H7 (cell line): ENCODE measurements around the gene DPYD. TPM values are rescaled to one million over a fixed set of nuclear protein-coding genes. Genes with fewer than 3 reads are reported as not detected.

Experiments used
- DNase-seq: peaks from one replicate; pipeline ENCODE4 v3.0.0; 2012
- H3K27me3 ChIP-seq: 2 replicates; pipeline ENCODE4 v1.6.0; 2011; ENCODE audit warnings: mild to moderate bottlenecking, low read length; ENCODE audit not compliant: control insufficient read depth, insufficient read depth
- H3K36me3 ChIP-seq: replicated peaks from 2 replicates; pipeline ENCODE4 v1.5.1; 2011; ENCODE audit warnings: low read length; ENCODE audit not compliant: control insufficient read depth, insufficient read depth
- H3K4me3 ChIP-seq: 2 replicates; pipeline ENCODE4 v1.5.1; 2011; ENCODE audit warnings: low read depth, mild to moderate bottlenecking, control low read depth, low read length, moderate library complexity; ENCODE audit not compliant: insufficient read depth
- total RNA-seq: library from RNA; depleted of rRNA; stranded (reverse); fragments of >200 nt; shearing (Covaris generic); gene quantifications from 2 replicates; pipeline ENCODE4 v1.2.3, GENCODE V29; 2014

Gene DPYD
- total RNA-seq, 1 experiment from 2014 or later: 0.59 TPM

GRCh38 chr1:97164276-97164639, 756.6 kb downstream of the DPYD start:
- H3K36me3 ChIP-seq: no peaks in the 10 kb centered on the region
- H3K27me3 ChIP-seq: no peaks in the 10 kb centered on the region
- no peak overlapping the region for H3K4me3 ChIP-seq
- DNase-seq: no peak

- Histone ChIP-seq H3K36me3 (no peaks in the 10 kb centered on the region), H3K4me3 (no peak overlapping the region), H3K27me3 (no peaks in the 10 kb centered on the region)
- DNase-seq: no peak
Observed at GRCh38 chr1:97163591-97164275, 757.1 kb downstream of the DPYD start.

- Histone ChIP-seq H3K4me3 (no peak overlapping the region), H3K27me3 (no peaks in the 10 kb centered on the region)
Observed at GRCh38 chr1:97160818-97161217, 760.0 kb downstream of the DPYD start.

GRCh38 chr1:97159342-97159741, 761.5 kb downstream of the DPYD start:
- H3K27me3 ChIP-seq: no peaks in the 10 kb centered on the region
- no peaks in the 10 kb centered on the region for H3K36me3 ChIP-seq
- no peak overlapping the region for H3K4me3 ChIP-seq
- no peak for DNase-seq

More at GRCh38 chr1:97160818-97161217, 760.0 kb downstream of the DPYD start:
- no peaks in the 10 kb centered on the region for H3K36me3 ChIP-seq
- no peak for DNase-seq

- no peaks in the 10 kb centered on the region for H3K36me3 ChIP-seq
- no peaks in the 10 kb centered on the region for H3K27me3 ChIP-seq
- no peak overlapping the region for H3K4me3 ChIP-seq
- DNase-seq: no peak
Observed at GRCh38 chr1:97158691-97159096, 762.1 kb downstream of the DPYD start.

- H3K4me3 ChIP-seq: no peak overlapping the region
- DNase-seq: no peak
Observed at GRCh38 chr1:97157991-97158390, 762.8 kb downstream of the DPYD start.

GRCh38 chr1:97151651-97152050, 769.2 kb downstream of the DPYD start:
- Histone ChIP-seq H3K27me3 (no peaks in the 10 kb centered on the region), H3K4me3 (no peak overlapping the region), H3K36me3 (no peaks in the 10 kb centered on the region)
- no peak for DNase-seq

More at GRCh38 chr1:97157991-97158390, 762.8 kb downstream of the DPYD start:
- no peaks in the 10 kb centered on the region for H3K36me3 ChIP-seq
- H3K27me3 ChIP-seq: no peaks in the 10 kb centered on the region

- no peak overlapping the region for H3K4me3 ChIP-seq
- no peaks in the 10 kb centered on the region for H3K36me3 ChIP-seq
- H3K27me3 ChIP-seq: no peaks in the 10 kb centered on the region
- no peak for DNase-seq
Observed at GRCh38 chr1:97145321-97145956, 775.4 kb downstream of the DPYD start.

- Histone ChIP-seq H3K36me3 (no peaks in the 10 kb centered on the region), H3K27me3 (no peaks in the 10 kb centered on the region), H3K4me3 (no peak overlapping the region)
- DNase-seq: no peak
Observed at GRCh38 chr1:97144527-97144926, 776.3 kb downstream of the DPYD start.

- no peaks in the 10 kb centered on the region for H3K36me3 ChIP-seq
- H3K4me3 ChIP-seq: no peak overlapping the region
- no peaks in the 10 kb centered on the region for H3K27me3 ChIP-seq
- DNase-seq: no peak
Observed at GRCh38 chr1:97143236-97143882, 777.5 kb downstream of the DPYD start.

- no peak overlapping the region for H3K4me3 ChIP-seq
- no peaks in the 10 kb centered on the region for H3K36me3 ChIP-seq
- H3K27me3 ChIP-seq: no peaks in the 10 kb centered on the region
- no peak for DNase-seq
Observed at GRCh38 chr1:97140611-97141010, 780.2 kb downstream of the DPYD start.

- no peaks in the 10 kb centered on the region for H3K36me3 ChIP-seq
- no peak for DNase-seq
- no peaks in the 10 kb centered on the region for H3K27me3 ChIP-seq
- H3K4me3 ChIP-seq: no peak overlapping the region
Observed at GRCh38 chr1:97139512-97139911, 781.3 kb downstream of the DPYD start.

GRCh38 chr1:97138515-97139032, 782.3 kb downstream of the DPYD start:
- Histone ChIP-seq H3K36me3 (no peaks in the 10 kb centered on the region), H3K27me3 (no peaks in the 10 kb centered on the region), H3K4me3 (no peak overlapping the region)
- DNase-seq: no peak

- DNase-seq: peak; percentile 2
- no peak overlapping the region for H3K4me3 ChIP-seq
Observed at GRCh38 chr1:97137862-97138514, 782.8 kb downstream of the DPYD start.

More at GRCh38 chr1:97137862-97138514, 782.8 kb downstream of the DPYD start:
- H3K27me3 ChIP-seq: no peaks in the 10 kb centered on the region
- H3K36me3 ChIP-seq: no peaks in the 10 kb centered on the region
